GM19395 (cell line): ENCODE results near the gene EXOSC5.
A peak's percentile ranks its signal among the peaks of the same experiment; 100 is the strongest.
"Not testable (repeated sequence)": the region's sequence is repeated elsewhere in the genome, so short reads cannot be mapped to it uniquely, and the experiment has no call there.

ENCODE experiments used
- ATAC-seq: cut with Tn5 transposase; IDR thresholded peaks from one replicate; pipeline ENCODE4 v1.9.1; 2021; ENCODE audit warnings: mild to moderate bottlenecking, moderate library complexity; ENCODE audit not compliant: unreplicated experiment

Gene EXOSC5

DNA sequence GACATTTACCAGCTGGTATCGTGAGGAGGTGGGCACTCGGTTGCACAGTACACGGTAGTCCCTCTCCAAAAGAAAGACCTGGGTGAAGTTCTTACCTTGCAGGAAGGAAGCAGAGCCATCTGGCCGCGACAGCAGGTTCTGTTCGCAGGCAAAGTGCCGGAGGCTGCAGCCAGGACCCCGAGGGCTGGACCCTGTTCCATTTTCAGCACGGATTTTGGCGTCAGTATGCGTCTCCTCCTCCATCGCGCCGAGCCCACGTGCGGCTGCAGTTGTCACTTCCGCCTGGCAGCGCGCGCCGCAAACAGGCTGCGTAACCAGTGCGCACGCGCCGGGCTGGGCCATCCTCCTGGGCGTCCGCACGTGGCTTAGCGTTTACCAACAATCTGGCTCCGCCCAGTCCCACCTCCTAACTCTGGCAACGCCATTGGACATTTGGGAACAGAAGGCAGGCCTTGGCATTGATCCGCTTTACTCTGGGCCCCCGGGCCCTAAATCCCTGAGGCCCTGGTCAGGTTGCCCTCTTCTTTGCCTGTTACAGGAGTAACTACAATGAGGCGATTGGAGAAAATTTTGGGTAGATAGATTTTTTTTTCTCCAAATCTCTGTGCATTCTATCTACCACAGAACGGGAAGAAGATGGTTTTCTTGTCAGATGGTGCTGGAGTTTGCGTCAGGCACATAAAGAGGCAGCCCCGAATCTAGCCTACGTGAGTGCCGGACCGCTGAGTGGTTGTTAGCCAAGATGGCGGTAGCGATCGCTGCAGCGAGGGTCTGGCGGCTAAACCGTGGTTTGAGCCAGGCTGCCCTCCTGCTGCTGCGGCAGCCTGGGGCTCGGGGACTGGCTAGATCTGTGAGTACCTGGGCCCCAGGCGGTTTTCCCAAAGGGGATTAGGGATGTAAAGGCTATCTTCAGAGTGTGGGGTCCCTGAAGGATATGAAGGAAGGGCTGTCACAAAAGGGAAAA is at the start of gene EXOSC5, which contains the start of gene BCKDHA:
Gene EXOSC5, minus strand, starts transcription at position 274 of the 964 bp plus-strand sequence. Its CDS starts 31 bp downstream, at position 243.
Gene BCKDHA, plus strand, starts transcription at position 733 of the 964 bp plus-strand sequence. Its CDS starts 10 bp downstream, at position 743.
- peak; percentile 87 for ATAC-seq

GRCh38 chr19:41445575-41445974 is 48.4 kb upstream of the EXOSC5 start:
- ATAC-seq, result no peak

DNA sequence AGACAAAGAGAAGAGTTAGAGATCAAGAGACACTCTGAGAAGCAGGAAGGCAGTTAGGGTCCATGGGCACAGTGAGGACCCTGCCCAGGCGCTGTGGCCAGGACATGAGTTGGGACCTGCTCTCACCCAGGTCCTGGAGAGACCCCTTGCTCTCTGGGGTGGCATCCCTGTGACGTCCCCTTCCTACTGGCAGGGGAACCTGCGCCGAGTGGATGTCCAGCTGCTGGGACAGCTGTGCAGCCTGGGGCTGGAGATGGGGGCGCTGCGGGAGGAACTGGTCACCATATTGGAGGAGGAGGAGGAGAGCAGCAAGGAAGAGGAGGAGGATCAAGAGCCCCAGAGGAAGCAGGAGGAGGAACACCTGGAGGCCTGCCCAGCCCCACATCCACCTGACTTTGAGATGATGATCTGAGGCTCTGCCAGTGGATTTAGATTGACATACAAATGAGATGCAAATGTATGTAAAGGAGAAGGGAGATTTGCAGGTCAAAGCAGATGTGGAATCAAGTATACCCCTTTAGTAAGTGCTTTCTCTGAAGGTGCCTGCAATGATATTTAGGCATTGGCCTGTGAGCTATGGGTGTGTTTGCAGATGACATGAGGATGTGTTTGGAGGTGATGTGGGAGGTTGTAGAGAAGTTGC is 46.8 kb upstream of the EXOSC5 start:
- no peak for ATAC-seq

- ATAC-seq, result no peak
These were observed 45.6 kb upstream of the EXOSC5 start, which contains the start of gene ERICH4 for GRCh38 chr19:41442473-41443355. ERICH4 (plus strand) TSS chr19:41443156; CDS start chr19:41443170, 14 bp downstream.

DNA sequence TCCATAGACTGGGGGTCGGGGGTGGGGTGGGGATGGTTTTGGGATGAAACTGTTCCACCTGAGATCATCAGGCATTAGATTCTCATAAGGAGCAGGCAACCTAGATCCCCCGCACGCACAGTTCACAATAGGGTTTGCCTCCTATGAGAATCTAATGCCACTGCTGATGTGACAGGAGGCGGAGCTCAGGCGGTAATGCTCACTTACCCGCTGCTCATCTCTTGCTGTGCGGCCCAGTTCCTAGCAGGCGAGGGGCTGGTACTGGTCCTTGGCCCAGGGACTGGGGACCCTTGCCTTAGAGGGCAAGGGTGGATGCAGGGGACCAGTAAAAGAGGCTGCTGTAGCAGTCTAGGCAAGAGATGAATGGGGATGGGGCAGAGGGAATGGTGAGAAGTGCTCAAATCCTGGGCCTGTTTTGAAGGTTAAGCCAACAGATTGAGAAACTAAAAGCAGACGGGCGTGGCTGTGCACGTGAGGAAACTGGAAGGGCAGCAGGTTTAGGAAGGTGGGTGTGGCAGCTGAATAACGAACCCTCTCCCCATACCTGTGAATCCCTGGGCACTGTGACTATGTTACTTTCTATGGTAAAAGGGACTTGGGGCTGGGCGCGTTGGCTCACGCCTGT is 44.3 kb upstream of the EXOSC5 start:
- ATAC-seq, result no peak

DNA sequence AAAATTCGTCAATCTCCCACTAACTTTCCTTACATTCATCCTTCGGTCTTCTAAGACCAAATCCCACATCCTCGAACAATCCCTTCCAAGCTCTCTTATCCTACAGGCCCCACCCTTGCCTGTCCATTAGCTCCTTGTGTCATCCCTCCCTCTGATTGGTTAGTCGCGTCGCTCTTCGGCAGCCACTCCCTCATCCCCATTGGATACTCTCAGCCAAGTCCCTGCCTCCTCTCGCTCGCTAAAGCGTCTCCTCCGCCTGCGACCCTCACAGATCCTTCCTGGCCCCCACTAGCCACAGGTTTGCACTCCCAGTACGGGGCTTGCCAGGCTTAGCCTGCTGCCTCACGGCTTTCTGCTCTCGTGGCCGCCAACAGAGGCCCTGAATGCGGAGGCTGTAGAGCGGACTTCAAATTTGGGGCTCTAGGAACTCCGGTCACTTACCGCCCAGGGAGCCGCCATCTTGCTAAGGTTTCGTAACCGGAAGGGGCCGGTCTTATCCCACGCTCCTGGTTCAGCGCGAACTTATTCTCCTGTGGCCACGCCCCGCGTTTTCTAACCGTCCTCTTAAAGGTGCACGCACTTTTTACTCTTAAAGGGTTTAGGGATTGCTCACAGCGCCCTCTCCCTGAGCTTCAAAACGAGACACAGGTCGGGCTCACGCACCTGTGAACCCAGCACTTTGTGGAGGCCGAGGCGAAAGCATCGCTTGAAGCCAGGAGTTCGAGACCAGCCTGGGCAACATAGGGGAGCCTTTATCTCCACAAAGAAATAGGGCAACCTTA is 42.5 kb upstream of the EXOSC5 start, which contains the start of gene DMAC2:
Gene DMAC2, minus strand, starts transcription at position 472 of the 782 bp plus-strand sequence. Its CDS starts 13 bp downstream, at position 459.
- ATAC-seq, result peak; percentile 85

DNA sequence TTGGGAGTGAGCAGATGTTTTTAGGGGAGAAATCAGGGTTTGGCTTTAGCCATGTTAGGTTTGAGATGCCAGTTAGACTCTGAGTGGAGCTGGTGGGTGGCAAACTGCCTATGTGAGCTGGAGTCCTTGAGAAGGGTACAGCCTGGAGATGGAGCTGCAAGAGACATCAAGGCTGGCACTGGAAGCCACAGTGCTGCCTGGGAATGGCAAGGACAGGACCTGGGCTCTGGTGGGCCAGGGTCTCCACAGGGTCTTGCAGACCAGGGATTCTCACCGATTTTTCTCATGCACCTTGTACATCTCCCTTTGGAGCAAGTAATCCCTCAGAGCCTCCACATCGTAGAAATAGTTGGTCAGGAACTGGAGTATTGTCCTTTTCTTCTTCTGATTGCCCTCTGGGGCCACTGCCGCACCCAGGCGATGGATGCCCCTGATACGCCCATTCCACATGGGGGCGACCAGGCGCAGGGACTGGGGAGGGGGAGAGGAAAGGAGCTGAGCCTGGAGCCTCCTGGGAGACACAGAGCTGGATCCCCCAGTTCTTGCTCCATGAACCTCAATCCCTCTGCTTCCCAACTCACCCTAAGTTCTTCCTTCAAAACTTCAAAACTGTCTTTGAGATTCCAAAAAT is 40.9 kb upstream of the EXOSC5 start:
- ATAC-seq, result no peak

GRCh38 chr19:41436674-41436951 is 39.5 kb upstream of the EXOSC5 start:
- no peak for ATAC-seq

- no peak for ATAC-seq
These were observed 38.9 kb upstream of the EXOSC5 start for GRCh38 chr19:41435936-41436673.

DNA sequence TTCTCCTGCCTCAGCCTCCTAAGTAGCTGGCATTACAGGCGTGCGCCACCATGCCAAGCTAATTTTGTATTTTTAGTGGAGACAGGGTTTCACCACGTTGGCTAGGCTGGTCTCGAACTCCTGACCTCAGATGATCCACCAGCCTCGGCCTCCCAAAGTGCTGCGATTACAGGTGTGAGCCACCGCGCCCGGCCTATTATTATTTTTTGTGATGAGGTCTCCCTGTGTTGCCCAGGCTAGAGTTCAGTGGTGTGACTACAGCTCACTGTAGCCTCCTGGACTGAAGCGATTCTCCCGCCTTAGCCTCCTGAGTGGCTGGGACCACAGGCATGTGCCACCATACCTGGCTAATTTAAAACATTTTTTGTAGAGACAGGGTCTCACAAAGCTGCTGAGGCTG is 38.2 kb upstream of the EXOSC5 start:
- not testable (repeated sequence) for ATAC-seq

GRCh38 chr19:41434450-41434849 is 37.3 kb upstream of the EXOSC5 start:
- no peak for ATAC-seq

DNA sequence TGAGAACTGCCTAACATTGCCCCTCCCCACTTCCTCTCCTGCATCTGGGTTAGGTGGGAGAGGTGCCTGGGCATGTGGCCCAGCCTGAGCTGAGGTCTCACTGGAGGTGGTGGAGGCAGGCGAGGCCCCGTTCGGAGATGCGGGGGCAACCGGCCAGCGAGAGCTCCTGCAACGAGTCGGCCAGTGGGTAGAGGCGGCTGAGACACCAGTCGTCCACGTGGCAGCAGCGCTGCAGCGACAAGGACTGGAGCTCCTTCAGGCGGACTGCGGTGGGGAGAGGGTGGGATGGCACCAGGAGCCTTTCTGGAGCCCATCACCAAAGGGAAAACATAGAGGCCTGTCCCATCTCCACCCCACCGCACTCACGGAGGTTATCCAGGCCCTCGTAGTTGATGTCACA is 36.0 kb upstream of the EXOSC5 start:
- ATAC-seq, result no peak

DNA sequence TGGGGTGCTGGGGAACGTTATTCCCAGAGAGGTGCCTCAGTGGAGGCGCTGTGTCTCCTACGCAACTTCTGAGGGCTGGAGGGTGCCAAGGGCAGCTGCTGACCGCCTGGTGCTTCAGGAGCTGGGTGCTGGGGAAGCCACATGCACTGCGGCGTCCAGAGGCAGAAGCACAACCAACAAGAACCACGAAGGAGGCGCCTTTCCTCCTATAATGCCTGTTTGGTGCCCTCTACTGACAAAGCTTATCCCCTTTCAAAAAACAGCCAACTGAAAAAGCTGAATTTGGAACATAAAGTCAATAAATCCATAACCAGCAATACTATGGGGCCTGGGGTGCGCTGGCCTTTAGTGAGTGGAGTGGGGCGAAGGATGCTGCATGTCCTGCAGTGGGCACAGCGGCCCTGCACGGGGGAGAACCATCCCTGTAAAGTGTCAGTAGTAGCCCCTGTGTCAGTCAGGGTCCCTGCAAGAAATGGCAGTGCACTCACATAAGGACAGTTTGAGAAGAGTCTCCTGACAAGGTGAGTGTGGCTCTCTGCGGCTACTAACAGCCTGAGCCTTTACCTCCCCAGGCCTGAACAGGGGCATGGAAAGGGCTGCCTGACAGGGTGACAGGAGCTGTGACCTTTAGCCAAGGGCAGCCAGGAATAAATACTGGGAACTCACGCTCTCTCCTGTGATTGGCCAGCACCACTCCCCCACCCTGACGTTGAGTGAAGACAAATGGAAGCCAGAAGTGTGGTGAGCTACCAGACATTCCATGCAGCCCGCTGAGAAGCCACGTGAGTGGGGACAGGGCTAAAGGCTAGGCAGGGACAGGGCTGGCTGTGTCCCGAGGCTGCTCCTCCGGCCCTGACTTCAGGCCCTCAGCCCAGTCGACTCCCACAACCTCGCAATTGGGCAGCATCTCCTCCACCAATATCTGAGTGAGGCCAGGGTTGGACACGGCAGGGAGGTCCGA is 34.5 kb upstream of the EXOSC5 start:
- no peak for ATAC-seq

GRCh38 chr19:41430922-41431321 is 33.8 kb upstream of the EXOSC5 start:
- ATAC-seq, result no peak

DNA sequence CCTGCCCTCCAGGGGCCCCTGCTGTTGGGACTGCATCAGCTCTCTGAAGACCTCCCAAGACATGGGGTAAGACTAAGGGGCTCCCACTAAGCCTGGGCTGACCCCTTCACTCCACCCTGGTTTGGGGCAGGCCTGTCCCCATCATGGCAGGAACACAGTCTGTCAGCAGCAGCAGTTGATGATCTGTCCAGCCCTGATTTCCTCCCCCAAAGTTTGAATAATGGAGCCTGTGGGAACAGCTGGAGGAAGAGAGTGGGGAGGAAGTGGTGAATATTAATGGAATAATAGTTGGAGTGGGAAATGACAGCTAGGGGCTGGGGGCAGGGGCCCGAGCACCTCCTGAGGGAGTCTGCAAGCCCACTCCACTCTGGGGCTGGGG is 31.3 kb upstream of the EXOSC5 start:
- ATAC-seq, result no peak

- no peak for ATAC-seq
These were observed 30.7 kb upstream of the EXOSC5 start for GRCh38 chr19:41427647-41428480.
